GM12872 (cell line): ENCODE measurements around the gene LLGL2.
A peak's percentile ranks its signal among the peaks of the same experiment; 100 is the strongest.

ENCODE experiments used
- CTCF ChIP-seq: IDR thresholded peaks from 3 replicates; pipeline ENCODE4 v1.5.1; 2011; ENCODE audit warnings: low read depth, mild to moderate bottlenecking, low read length, moderate library complexity; ENCODE audit not compliant: insufficient read depth

Gene LLGL2

DNA sequence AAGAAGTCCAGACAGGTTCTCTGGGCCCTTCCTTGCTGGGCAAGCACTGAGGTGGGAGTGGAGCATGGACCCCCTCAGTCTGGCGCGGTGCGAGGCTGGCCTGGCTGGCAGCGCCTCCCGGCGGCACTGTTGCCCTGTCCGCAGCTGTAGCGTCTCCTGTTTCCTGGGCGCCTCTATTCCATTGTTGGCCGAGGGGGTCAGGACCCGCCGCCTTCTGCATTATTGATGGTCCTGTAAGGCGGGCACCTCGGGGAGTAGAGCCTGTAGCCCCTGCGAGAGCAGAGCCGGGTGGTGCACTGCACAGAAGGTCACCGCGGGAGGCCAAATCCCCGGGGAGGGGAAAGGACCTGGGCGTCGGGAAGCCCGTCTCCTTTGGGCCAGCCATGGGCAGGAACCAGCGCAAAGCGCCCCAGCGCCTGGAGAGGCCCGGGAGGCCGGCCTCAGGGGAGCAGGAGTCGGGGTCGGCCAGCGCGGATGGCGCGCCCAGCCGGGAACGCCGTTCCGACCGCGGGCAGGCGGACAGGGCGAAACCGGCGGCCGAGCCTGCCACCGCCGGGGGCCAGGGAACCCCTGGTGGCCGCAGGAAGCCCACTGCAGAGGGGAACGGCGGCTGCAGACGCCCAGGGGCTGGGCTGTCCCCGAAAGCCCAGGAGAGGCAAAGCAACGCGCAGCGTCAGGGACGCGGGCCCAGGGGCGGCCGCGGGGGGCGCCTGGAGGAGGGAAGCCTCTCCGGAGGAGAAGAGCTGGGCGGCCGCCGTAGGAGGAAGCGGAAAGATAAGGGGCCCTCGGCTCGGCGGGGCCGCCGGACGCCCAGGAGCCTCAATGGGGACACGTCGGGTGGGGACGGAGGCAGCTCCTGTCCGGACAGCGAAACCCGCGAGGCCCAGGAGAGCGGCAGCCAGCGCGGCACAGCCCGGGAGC lies 62.4 kb downstream of the LLGL2 start, which contains the start of gene MYO15B:
MYO15B (plus strand) TSS at position 126 of the 921 bp plus-strand sequence; CDS start at position 384, 258 bp downstream.
- peak; percentile 28; the same call in 1 of the 3 replicates for TF ChIP-seq CTCF

- no peak for TF ChIP-seq CTCF
These were observed 63.1 kb downstream of the LLGL2 start for GRCh38 chr17:75588596-75589011.

DNA sequence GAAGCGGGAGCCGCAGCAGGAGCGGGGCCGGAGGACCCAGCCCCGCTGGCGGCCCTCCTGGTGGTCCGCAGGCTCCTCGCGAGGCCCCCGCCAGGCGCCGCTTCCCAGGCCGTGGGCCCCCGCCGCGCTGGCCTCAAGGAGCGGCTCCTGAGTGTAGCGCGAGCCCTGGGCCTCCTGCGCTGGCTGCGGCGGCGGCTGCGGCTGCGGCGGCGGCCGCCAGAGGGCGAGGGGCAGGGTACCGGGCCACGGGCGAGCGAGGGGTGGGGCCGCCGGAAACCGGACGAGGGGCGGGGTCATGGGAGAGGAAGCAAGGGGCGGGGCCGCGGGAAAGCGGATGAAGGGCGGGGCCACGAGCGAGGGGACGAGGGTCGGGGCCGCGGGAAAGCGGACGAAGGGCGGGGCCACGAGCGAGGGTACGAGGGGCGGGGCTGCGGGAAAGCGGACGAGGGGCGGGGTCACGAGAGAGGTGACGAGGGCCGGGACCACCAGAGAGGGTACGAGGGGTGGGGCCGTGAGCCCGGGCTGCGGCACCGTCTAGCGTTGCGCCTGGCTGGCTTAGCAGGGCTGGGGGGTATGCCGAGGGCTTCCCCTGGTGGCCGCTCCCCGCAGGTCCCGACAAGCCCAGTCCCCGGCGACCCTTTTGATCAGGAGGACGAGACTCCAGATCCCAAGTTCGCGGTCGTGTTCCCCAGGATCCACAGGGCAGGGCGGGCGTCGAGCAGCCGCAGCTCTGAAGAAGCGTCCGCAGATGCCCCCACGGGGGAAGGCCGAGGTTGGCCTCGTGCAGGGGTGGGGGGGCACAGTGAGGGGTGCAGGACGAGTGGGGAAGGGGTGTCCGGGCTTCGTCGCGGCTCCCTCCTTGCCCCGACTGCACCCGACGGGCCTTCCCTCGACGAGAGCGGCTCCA lies 63.8 kb downstream of the LLGL2 start:
- TF ChIP-seq CTCF = peak; percentile 44; the same call in 1 of the 3 replicates

- TF ChIP-seq CTCF = no peak
These were observed 64.4 kb downstream of the LLGL2 start for GRCh38 chr17:75589919-75590303.

GRCh38 chr17:75590314-75590761 lies 64.8 kb downstream of the LLGL2 start:
- no peak for TF ChIP-seq CTCF

DNA sequence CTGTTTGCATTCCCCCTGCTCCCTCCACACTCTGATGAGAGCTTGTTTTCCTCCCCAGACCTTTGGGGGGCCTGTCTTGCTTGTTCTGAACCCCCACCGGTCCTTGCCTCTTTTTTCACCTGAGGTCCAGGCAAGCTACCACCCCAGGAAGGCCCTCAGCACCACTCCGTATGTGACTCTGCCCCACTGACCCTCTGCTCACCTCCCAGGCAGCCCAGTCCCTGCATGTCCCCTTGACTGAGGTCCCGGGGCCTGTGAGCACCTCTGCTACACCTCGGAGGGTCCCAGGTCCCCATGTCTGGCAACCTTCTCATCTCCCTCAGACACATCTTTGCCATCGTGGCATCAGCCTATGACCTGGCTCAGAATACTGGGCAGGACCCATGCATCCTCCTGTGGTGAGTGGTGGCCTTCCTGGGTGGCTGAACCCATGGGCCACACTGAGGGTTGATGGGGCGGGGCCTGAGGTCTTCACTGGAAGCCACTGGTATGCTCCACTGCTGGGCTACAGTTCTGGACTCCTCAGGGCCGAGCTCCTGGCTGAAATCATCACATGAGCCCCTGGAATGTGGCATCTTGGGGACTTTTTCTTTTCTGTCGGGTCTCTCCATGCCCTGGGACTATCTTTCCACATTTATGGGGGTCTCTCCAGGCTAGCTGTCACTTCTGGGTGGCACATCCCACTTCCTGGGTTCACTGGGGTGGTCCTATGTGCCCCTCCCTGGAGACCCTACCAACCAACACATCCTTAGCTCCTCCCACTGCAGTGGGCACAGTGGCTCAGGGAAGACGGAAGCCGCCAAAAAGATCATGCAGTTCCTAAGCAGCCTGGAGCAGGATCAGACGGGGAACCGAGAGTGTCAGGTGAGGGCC lies 65.6 kb downstream of the LLGL2 start:
- TF ChIP-seq CTCF = no peak
